ENCODE results near the gene PITX1.

The PITX1 gene

GRCh38 chr5:135040333-135041144 is 6.5 kb upstream of the PITX1 start:
- TF ChIP-seq ZNF274 (IDR thresholded peaks at IDR 0.05; ENCODE audit: low read depth, low read length), result no peak
- H3K4me3 ChIP-seq (ENCODE audit: low read length), result no peak overlapping the region

DNA sequence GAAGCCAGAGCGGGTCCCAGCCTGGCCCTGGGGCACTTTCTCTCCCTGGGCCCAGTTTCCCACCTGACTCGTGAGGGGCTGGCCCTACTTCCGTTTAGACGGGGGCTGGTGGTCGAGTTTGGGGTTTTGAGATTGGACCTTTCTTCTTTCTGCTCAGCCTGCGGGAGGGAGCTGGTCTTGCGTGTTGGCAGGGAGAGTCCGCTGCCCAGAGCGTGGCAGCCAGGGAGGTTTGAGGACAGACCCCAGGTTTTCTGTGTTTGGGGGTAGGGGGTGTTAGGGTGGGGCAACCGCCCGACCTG is 6.0 kb upstream of the PITX1 start:
- H3K4me3 ChIP-seq (ENCODE audit: low read length), result no peak overlapping the region
- TF ChIP-seq ZNF274 (IDR thresholded peaks at IDR 0.05; ENCODE audit: low read depth, low read length), result no peak

DNA sequence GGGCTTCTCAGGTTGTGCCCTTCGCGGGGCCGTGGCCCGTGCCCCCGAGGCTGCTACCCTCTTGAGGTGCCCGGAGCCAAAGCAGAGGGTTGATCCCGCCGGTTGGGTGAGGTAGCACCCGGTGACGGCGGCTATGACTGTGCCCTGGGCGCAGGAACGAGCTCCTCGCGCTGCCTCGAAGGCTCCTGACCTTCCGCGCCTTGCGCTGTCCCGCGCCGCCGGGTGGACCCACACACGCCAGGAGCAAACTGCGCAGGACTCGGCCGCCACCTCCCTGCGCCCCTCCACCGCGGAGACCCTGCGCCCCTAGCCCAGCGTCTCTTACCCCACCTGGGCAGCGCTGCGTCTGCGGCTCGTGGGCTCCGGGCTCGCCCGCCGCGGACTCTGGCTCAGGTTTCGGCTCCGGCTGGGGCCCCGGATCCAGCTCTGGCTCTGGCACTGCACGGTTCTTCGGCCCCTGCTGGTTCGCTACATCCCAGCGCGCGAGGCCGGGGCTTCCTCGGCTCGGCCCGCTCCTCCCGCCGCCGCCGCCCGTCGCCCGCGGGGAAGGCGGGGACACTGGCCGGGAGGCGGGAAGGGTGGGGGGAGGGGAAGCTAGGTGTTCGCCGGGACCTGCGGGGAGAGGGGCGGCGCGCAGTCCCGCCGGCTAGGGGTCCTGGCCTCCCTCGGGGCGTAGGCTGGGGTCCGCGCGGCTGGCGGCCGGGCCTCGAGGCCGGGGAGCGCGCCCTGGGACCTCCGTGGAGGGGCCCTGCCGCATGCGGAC is 5.4 kb upstream of the PITX1 start:
- no peak for TF ChIP-seq ZNF274 (IDR thresholded peaks at IDR 0.05; ENCODE audit: low read depth, low read length)

GRCh38 chr5:135038813-135039270 is 4.8 kb upstream of the PITX1 start:
- no peak for TF ChIP-seq ZNF274 (IDR thresholded peaks at IDR 0.05; ENCODE audit: low read depth, low read length)
- no peak overlapping the region for H3K4me3 ChIP-seq (ENCODE audit: low read length)

More for the DNA sequence above, 5.4 kb upstream of the PITX1 start:
- H3K4me3 ChIP-seq (ENCODE audit: low read length), result no peak overlapping the region

DNA sequence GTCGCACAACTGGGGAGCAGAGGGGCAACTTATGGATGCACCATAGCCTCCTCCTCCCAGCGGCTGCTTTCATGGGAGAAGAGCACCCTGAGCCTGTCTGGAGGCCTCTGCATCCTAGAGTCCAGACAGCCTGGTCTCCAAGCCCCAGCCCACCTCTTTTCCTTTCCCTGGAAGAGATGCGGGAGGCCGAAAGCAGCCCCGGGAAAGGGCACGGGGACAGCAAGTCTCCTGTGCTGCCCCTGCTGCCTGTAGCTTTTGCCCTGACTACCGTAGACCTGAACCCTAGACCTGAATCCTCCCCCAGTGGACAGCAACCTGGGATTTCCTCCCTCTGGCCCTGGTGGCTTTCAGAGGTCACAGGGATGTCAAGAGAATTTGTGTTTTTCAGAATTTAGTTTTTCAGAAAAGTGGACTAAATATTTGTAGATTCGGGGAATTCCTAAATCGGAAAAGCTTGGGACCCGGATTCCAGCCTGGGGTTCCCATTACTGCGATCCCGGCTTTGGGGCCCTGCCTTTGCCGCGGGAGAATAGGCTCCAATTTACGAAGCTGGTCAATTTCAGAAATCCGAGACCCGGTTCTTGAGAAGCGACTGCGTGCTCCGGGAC is 4.3 kb upstream of the PITX1 start:
- no peak for TF ChIP-seq ZNF274 (IDR thresholded peaks at IDR 0.05; ENCODE audit: low read depth, low read length)
- no peak overlapping the region for H3K4me3 ChIP-seq (ENCODE audit: low read length)

GRCh38 chr5:135037519-135038204 is 3.6 kb upstream of the PITX1 start:
- no peak overlapping the region for H3K4me3 ChIP-seq (ENCODE audit: low read length)
- TF ChIP-seq ZNF274 (IDR thresholded peaks at IDR 0.05; ENCODE audit: low read depth, low read length), result no peak

GRCh38 chr5:135036405-135036804 is 2.4 kb upstream of the PITX1 start:
- no peak for TF ChIP-seq ZNF274 (IDR thresholded peaks at IDR 0.05; ENCODE audit: low read depth, low read length)
- H3K4me3 ChIP-seq (ENCODE audit: low read length), result no peak overlapping the region

GRCh38 chr5:135035678-135036030 is 1.6 kb upstream of the PITX1 start:
- no peak for TF ChIP-seq ZNF274 (IDR thresholded peaks at IDR 0.05; ENCODE audit: low read depth, low read length)

GRCh38 chr5:135034963-135035677 is 1.1 kb upstream of the PITX1 start:
- no peak overlapping the region for H3K4me3 ChIP-seq (ENCODE audit: low read length)
- no peak for TF ChIP-seq ZNF274 (IDR thresholded peaks at IDR 0.05; ENCODE audit: low read depth, low read length)

More at GRCh38 chr5:135035678-135036030, 1.6 kb upstream of the PITX1 start:
- no peak overlapping the region for H3K4me3 ChIP-seq (ENCODE audit: low read length)

GRCh38 chr5:135034236-135034962 is 371 bp upstream of the PITX1 start:
- TF ChIP-seq ZNF274 (IDR thresholded peaks at IDR 0.05; ENCODE audit: low read depth, low read length), result no peak
- H3K4me3 ChIP-seq (ENCODE audit: low read length), result no peak overlapping the region

DNA sequence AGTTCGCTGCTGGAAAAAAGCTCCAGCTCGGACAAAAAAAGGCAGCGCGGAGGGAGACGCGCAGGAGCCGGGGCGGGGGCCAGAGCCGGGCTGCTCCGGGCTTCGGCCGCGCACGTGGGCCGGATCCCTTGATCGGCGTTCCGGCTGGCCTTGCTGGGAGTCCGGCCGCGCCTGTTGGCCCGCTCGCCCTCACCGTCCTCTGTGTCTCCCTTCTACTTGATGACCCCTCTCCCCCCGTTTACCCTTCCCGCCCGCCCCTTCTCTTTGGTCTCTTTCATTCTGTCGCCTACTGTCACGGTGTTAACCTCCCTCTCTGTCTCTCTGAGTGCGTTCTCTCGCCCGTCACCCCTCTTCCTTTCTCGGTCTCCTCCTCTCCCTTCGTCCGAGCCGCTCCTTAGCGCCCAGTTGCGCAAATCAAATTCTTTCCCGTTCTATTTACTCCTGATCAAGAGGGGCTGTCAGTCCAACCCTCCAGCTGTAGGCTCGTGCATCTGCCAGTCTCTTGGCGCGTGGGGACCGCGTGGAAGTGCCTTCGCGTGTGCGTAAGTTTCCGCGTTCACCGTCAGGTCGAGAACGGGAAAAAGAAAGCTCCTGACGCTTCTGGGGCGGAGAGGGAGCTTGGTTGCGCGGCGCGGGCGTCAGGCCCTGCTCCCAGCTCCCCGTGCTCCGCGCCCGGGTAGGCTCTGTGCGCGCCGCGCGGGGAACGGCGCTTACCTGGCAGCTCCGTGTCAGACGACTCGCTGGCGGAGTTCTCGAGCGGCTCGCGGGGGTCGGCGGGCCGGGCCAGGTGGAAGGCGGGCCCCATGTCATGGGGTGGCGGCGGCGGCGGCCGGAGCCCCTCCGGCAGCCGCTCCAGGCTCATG is 798 bp downstream of the PITX1 start:
- H3K4me3 ChIP-seq (ENCODE audit: low read length), result peak overlapping the region; percentile 58
- TF ChIP-seq ZNF274 (IDR thresholded peaks at IDR 0.05; ENCODE audit: low read depth, low read length), result no peak

DNA sequence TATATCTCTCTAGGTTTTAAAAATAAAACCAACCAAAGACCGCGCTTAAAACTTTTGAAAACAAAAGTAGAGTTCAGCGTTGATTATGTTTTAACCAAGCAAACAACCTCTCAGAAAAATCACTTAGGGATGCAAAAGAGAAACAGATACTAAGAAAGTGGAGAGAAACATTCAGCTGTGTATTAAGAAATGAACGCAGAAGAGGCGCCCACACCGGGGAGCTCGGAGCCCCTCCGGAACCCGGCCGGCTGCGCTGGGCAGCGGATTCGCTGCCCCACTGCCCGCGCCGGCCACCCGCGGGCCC is 1.4 kb downstream of the PITX1 start:
- H3K4me3 ChIP-seq (ENCODE audit: low read length), result peak overlapping the region; percentile 58
- no peak for TF ChIP-seq ZNF274 (IDR thresholded peaks at IDR 0.05; ENCODE audit: low read depth, low read length)
